ENCODE measurements around the gene ERICH6B. TPM values are rescaled to one million over a fixed set of nuclear protein-coding genes. Genes with fewer than 3 reads are reported as not detected.

Gene ERICH6B
- total RNA-seq, 1 donor from 2014 or later = not detected

GRCh38 chr13:45602183-45603170 lies 13.1 kb downstream of the ERICH6B start:
- no peak for DNase-seq (ENCODE audit: low read depth)

GRCh38 chr13:45601680-45602079 lies 13.9 kb downstream of the ERICH6B start:
- DNase-seq (ENCODE audit: low read depth) = no peak

GRCh38 chr13:45598597-45598996 lies 16.9 kb downstream of the ERICH6B start:
- DNase-seq (ENCODE audit: low read depth) = no peak

GRCh38 chr13:45596800-45597475 lies 18.6 kb downstream of the ERICH6B start:
- DNase-seq (ENCODE audit: low read depth) = no peak

GRCh38 chr13:45595965-45596364 lies 19.6 kb downstream of the ERICH6B start:
- peak; percentile 22 for DNase-seq (ENCODE audit: low read depth)

- no peak for DNase-seq (ENCODE audit: low read depth)
These were observed 20.8 kb downstream of the ERICH6B start for GRCh38 chr13:45594764-45595163.

- no peak for DNase-seq (ENCODE audit: low read depth)
These were observed 21.3 kb downstream of the ERICH6B start for GRCh38 chr13:45594227-45594626.

- no peak for DNase-seq (ENCODE audit: low read depth)
These were observed 22.8 kb downstream of the ERICH6B start for GRCh38 chr13:45592758-45593157.

- no peak for DNase-seq (ENCODE audit: low read depth)
These were observed 25.5 kb downstream of the ERICH6B start for GRCh38 chr13:45590066-45590465.

- no peak for DNase-seq (ENCODE audit: low read depth)
These were observed 27.6 kb downstream of the ERICH6B start for GRCh38 chr13:45587897-45588296.

- peak; percentile 5 for DNase-seq (ENCODE audit: low read depth)
These were observed 30.7 kb downstream of the ERICH6B start for GRCh38 chr13:45584816-45585215.

- DNase-seq (ENCODE audit: low read depth) = no peak
These were observed 33.0 kb downstream of the ERICH6B start for GRCh38 chr13:45582408-45583076.

GRCh38 chr13:45576466-45576865 lies 39.1 kb downstream of the ERICH6B start:
- no peak for DNase-seq (ENCODE audit: low read depth)

- no peak for DNase-seq (ENCODE audit: low read depth)
These were observed 39.7 kb downstream of the ERICH6B start for GRCh38 chr13:45575830-45576180.

GRCh38 chr13:45575146-45575829 lies 40.3 kb downstream of the ERICH6B start:
- DNase-seq (ENCODE audit: low read depth) = no peak

GRCh38 chr13:45565331-45565730 lies 50.2 kb downstream of the ERICH6B start:
- DNase-seq (ENCODE audit: low read depth) = no peak

GRCh38 chr13:45564133-45564776 lies 51.3 kb downstream of the ERICH6B start:
- DNase-seq (ENCODE audit: low read depth) = peak; percentile 72

- DNase-seq (ENCODE audit: low read depth) = no peak
These were observed 60.9 kb downstream of the ERICH6B start for GRCh38 chr13:45554604-45555109.

- DNase-seq (ENCODE audit: low read depth) = peak; percentile 38
These were observed 67.3 kb downstream of the ERICH6B start for GRCh38 chr13:45548281-45548680.

- no peak for DNase-seq (ENCODE audit: low read depth)
These were observed 69.2 kb downstream of the ERICH6B start for GRCh38 chr13:45546410-45546765.

All from myocyte (in vitro differentiated cells).